SK-N-SH (cell line): ENCODE results near the gene NEK5. TPM values are rescaled to one million over a fixed set of nuclear protein-coding genes. Genes with fewer than 3 reads are reported as not detected.

Experiments
- CTCF ChIA-PET: fragments of 300-600, 350-600 bp; formaldehyde crosslinking; extraction: SDS; loops from one replicate; lab custom pipeline; 2021; lab: Yijun Ruan, JAX
- POLR2A ChIA-PET: fragments of 350-600 bp; sonication (Branson Sonifier 250); formaldehyde crosslinking; extraction: SDS; loops from one replicate; lab custom pipeline; 2020; ENCODE audit warnings: antibody characterized with exemption, inconsistent platforms; lab: Yijun Ruan, JAX
- DNase-seq: peaks from one replicate; pipeline ENCODE4 v3.0.0; 2012
- H2AFZ ChIP-seq: fragments of 200-600 bp; sonication (generic); 2 replicates; pipeline ENCODE4 v1.8.1; 2016; ENCODE audit warnings: antibody characterized with exemption, mild to moderate bottlenecking, low read depth
- H3F3A ChIP-seq: fragments of 200-600 bp; sonication (generic); replicated peaks from 2 replicates; pipeline ENCODE3; 2016; ENCODE audit warnings: antibody characterized with exemption, mild to moderate bottlenecking; ENCODE audit not compliant: insufficient read depth
- H3K27ac ChIP-seq, 2 experiments: fragments of 200-500 bp in 1 of 2; fragments of 200-600 bp in 1 of 2; sonication (Bioruptor generic) in 1 of 2; sonication (generic), shearing (Covaris generic) in 1 of 2; 2 replicates each; pipeline versions ENCODE4 v1.5.1 to v1.6.1; 2014 to 2016; ENCODE audit warnings: low read depth in 2 of 2, inconsistent platforms in 1 of 2, low read length in 1 of 2, mild to moderate bottlenecking in 1 of 2, mixed read lengths in 1 of 2
- H3K27me3 ChIP-seq: fragments of 200-600 bp; sonication (generic), shearing (Covaris generic); 2 replicates; pipeline ENCODE4 v1.6.1; 2016; ENCODE audit warnings: mixed run types; ENCODE audit not compliant: insufficient read depth
- H3K36me3 ChIP-seq, 2 experiments: fragments of 200-500 bp in 1 of 2; fragments of 200-600 bp in 1 of 2; sonication (Bioruptor generic) in 1 of 2; sonication (generic) in 1 of 2; replicated peaks in 1 of 2; 2 replicates each; pipeline versions ENCODE3 to v1.5.1; 2014 to 2016; ENCODE audit warnings: low read length in 1 of 2, mild to moderate bottlenecking in 1 of 2; ENCODE audit not compliant: insufficient read depth in 2 of 2, control insufficient read depth in 1 of 2
- H3K4me1 ChIP-seq, 2 experiments: fragments of 200-500 bp in 1 of 2; fragments of 200-600 bp in 1 of 2; sonication (Bioruptor generic) in 1 of 2; sonication (generic), shearing (Covaris generic) in 1 of 2; 2 replicates each; pipeline versions ENCODE4 v1.5.1 to v1.6.1; 2014 to 2016; ENCODE audit warnings: low read depth in 1 of 2, low read length in 1 of 2, mixed run types in 1 of 2; ENCODE audit not compliant: insufficient read depth in 2 of 2, control insufficient read depth in 1 of 2
- H3K4me2 ChIP-seq: fragments of 200-600 bp; sonication (generic), shearing (Covaris generic); 2 replicates; pipeline ENCODE4 v1.6.1; 2017; ENCODE audit warnings: mixed run types
- H3K4me3 ChIP-seq, 2 experiments: fragments of 200-500 bp in 1 of 2; fragments of 200-600 bp in 1 of 2; sonication (Bioruptor generic) in 1 of 2; sonication (generic), shearing (Covaris generic) in 1 of 2; 2 replicates each; pipeline versions ENCODE4 v1.5.1 to v1.8.1; 2014 to 2016; ENCODE audit warnings: low read depth in 2 of 2, inconsistent platforms in 1 of 2, low read length in 1 of 2, mild to moderate bottlenecking in 1 of 2, mixed read lengths in 1 of 2, moderate library complexity in 1 of 2
- H3K79me2 ChIP-seq: fragments of 200-600 bp; sonication (generic); 2 replicates; pipeline ENCODE4 v1.8.1; 2017; ENCODE audit warnings: mild to moderate bottlenecking; ENCODE audit not compliant: insufficient read depth
- H3K9ac ChIP-seq: fragments of 200-600 bp; sonication (generic); 2 replicates; pipeline ENCODE4 v1.6.1; 2017; ENCODE audit warnings: mixed run types
- H3K9me2 ChIP-seq: fragments of 200-600 bp; sonication (generic); 2 replicates; pipeline ENCODE4 v1.6.1; 2017; ENCODE audit warnings: mixed run types
- H3K9me3 ChIP-seq: fragments of 200-600 bp; sonication (generic); 2 replicates; pipeline ENCODE4 v1.6.1; 2017; ENCODE audit warnings: mixed run types, mild to moderate bottlenecking, moderate library complexity
- H4K20me1 ChIP-seq: fragments of 200-600 bp; sonication (generic); 2 replicates; pipeline ENCODE4 v1.6.1; 2017; ENCODE audit warnings: mild to moderate bottlenecking, mixed run types; ENCODE audit not compliant: insufficient read depth
- ELF1 ChIP-seq: IDR thresholded peaks from 2 replicates; pipeline ENCODE4 v1.4.0; 2012
- EP300 ChIP-seq, 2 experiments: IDR thresholded peaks; 2 replicates each; pipeline versions ENCODE4 v1.4.0 to v1.6.1; 2012; ENCODE audit warnings: borderline replicate concordance in 1 of 2, low read depth in 1 of 2, low read length in 1 of 2
- EZH2phosphoT487 ChIP-seq: fragments of 200-600 bp; sonication (generic); IDR thresholded peaks from 2 replicates; pipeline ENCODE4 v1.6.1; 2017; ENCODE audit warnings: low read depth, mixed run types, mild to moderate bottlenecking, antibody characterized with exemption, moderate library complexity, borderline replicate concordance
- FOXM1 ChIP-seq: IDR thresholded peaks from 2 replicates; pipeline ENCODE4 v1.4.0; 2012; ENCODE audit warnings: low read depth, mild to moderate bottlenecking
- GABPA ChIP-seq: IDR thresholded peaks from 2 replicates; pipeline ENCODE4 v1.4.0; 2012; ENCODE audit warnings: low read depth, mild to moderate bottlenecking
- GATA2 ChIP-seq: sonication (generic); formaldehyde crosslinking; IDR thresholded peaks from 2 replicates; pipeline ENCODE4 v1.5.0; 2020; ENCODE audit warnings: mild to moderate bottlenecking, missing genetic modification reagents
- JUND ChIP-seq: IDR thresholded peaks from 2 replicates; pipeline ENCODE4 v1.4.0; 2012
- POLR2AphosphoS5 ChIP-seq: IDR thresholded peaks from 2 replicates; pipeline ENCODE4 v1.6.1; 2012; ENCODE audit warnings: low read depth, low read length
- RAD21 ChIP-seq: IDR thresholded peaks from 2 replicates; pipeline ENCODE4 v1.6.1; 2012; ENCODE audit warnings: mild to moderate bottlenecking, low read length
- REST ChIP-seq: IDR thresholded peaks from 2 replicates; pipeline ENCODE4 v1.6.1; 2012; ENCODE audit warnings: mild to moderate bottlenecking, low read depth, low read length, moderate library complexity
- RFX5 ChIP-seq: IDR thresholded peaks from 2 replicates; pipeline ENCODE4 v1.6.1; 2012; ENCODE audit warnings: mild to moderate bottlenecking, improper control_type of control experiment, low read length
- RXRA ChIP-seq: IDR thresholded peaks from 2 replicates; pipeline ENCODE4 v1.4.0; 2012; ENCODE audit warnings: low read depth, mild to moderate bottlenecking, borderline replicate concordance
- SIN3A ChIP-seq: IDR thresholded peaks from 2 replicates; pipeline ENCODE4 v1.6.1; 2012; ENCODE audit warnings: low read depth, mild to moderate bottlenecking, low read length, moderate library complexity, borderline replicate concordance
- SMC3 ChIP-seq: IDR thresholded peaks from 2 replicates; pipeline ENCODE4 v1.6.1; 2012; ENCODE audit warnings: low read depth, low read length, improper control_type of control experiment
- TCF12 ChIP-seq: IDR thresholded peaks from 2 replicates; pipeline ENCODE4 v1.4.0; 2012
- TEAD4 ChIP-seq: IDR thresholded peaks from 2 replicates; pipeline ENCODE4 v1.4.0; 2012; ENCODE audit warnings: mild to moderate bottlenecking, borderline replicate concordance; ENCODE audit not compliant: insufficient read depth
- USF2 ChIP-seq: fragments of 150-350 bp; IDR thresholded peaks from 2 replicates; pipeline ENCODE4 v1.6.1; 2017; ENCODE audit warnings: antibody characterized with exemption, low read length, low read depth, borderline replicate concordance
- YY1 ChIP-seq: IDR thresholded peaks from 2 replicates; pipeline ENCODE4 v1.4.0; 2012; ENCODE audit warnings: low read depth, mild to moderate bottlenecking
- polyA plus RNA-seq, 3 experiments: library from polyadenylated mRNA; depleted of rRNA; stranded (reverse); fragments of >200 nt; gene quantifications; 2 replicates each; pipeline ENCODE4 v1.2.3, GENCODE V29; 2012
- TF ChIP-seq, protein P1 (sequence below): IDR thresholded peaks from 2 replicates; pipeline ENCODE4 v1.4.0; 2012; ENCODE audit warnings: low read depth
- TF ChIP-seq, protein P2 (sequence below): IDR thresholded peaks from 2 replicates; pipeline ENCODE4 v1.4.0; 2012; ENCODE audit warnings: low read depth, borderline replicate concordance
- TF ChIP-seq, protein P3 (sequence below): fragments of 200-600 bp; sonication (generic); IDR thresholded peaks from 2 replicates; pipeline ENCODE4 v1.6.1; 2017; ENCODE audit warnings: antibody characterized with exemption, mild to moderate bottlenecking, moderate library complexity

Gene NEK5
- polyA plus RNA-seq, 1 of the 3 experiments (the other 2 are of a cell fraction), result 0.07 TPM

DNA sequence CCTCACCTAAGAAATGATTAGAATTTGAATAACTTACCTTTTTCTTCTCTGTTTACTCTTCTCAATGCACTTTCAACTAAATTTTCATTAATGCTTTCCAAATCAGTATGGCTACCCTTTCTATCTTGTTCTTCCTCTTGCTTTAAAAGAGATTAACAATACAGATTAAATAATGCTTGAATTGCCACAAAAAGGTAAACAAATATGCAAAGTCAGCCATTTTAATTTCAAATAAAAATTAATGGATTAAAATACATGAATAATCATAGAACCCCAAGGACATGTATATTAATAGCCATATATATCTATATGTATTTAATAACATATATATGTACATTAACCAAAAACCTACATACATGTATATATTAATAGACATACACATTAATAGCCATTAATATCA is 7.9 kb upstream of the NEK5 start:
- Histone ChIP-seq H3K27ac (no peak overlapping the region), H3F3A (peaks cover 4% of the 10 kb centered on the region), H3K9me2 (no peaks in the 10 kb centered on the region), H2AFZ (no peak overlapping the region), H3K4me2 (no peak overlapping the region), H3K9me3 (no peaks in the 10 kb centered on the region), H4K20me1 (no peaks in the 10 kb centered on the region), H3K4me1 (no peaks in the 10 kb centered on the region), H3K9ac (no peak overlapping the region), H3K27me3 (no peaks in the 10 kb centered on the region), H3K36me3 (peaks cover 36 to 54% of the 10 kb centered on the region in 2 experiments), H3K4me3 (no peak overlapping the region), H3K79me2 (no peaks in the 10 kb centered on the region)
- no peak for DNase-seq
- CTCF ChIA-PET, result interaction anchor here (2.5 kb wide), 1 partner anchor 8 kb away, joined by 7 read pairs; the partner anchor contains the start of gene NEK5
- POLR2A ChIA-PET, result no interaction called here
- TF ChIP-seq, protein P1, sequence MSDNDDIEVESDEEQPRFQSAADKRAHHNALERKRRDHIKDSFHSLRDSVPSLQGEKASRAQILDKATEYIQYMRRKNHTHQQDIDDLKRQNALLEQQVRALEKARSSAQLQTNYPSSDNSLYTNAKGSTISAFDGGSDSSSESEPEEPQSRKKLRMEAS, result no peak
- TF ChIP-seq YY1, result no peak
- TF ChIP-seq EZH2phosphoT487, result no peak
- TF ChIP-seq RXRA, result no peak
- no peak for TF ChIP-seq EP300 (IDR thresholded peaks at IDR 0.05; ENCODE audit: borderline replicate concordance in 1 of 2, low read depth in 1 of 2, low read length in 1 of 2)
- no peak for TF ChIP-seq ELF1
- no peak for TF ChIP-seq REST
- no peak for TF ChIP-seq TEAD4
- TF ChIP-seq, protein P2, sequence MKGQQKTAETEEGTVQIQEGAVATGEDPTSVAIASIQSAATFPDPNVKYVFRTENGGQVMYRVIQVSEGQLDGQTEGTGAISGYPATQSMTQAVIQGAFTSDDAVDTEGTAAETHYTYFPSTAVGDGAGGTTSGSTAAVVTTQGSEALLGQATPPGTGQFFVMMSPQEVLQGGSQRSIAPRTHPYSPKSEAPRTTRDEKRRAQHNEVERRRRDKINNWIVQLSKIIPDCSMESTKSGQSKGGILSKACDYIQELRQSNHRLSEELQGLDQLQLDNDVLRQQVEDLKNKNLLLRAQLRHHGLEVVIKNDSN, result no peak

- peaks cover 0 to 11% of the 10 kb centered on the region in 2 experiments; a peak in 1 of 4 replicates for H3K4me1 ChIP-seq
- no peak overlapping the region for H2AFZ ChIP-seq
- H3K9me3 ChIP-seq, result no peaks in the 10 kb centered on the region
- ChIA-PET POLR2A (no interaction called here), CTCF (interaction anchor here (1.4 to 1.6 kb wide), 2 partner anchors 129 to 316 kb away, joined by 3 to 4 read pairs; no protein-coding TSS in a partner anchor)
- no peak overlapping the region for H3K4me3 ChIP-seq
- H3K27me3 ChIP-seq, result no peaks in the 10 kb centered on the region
- no peak overlapping the region for H3K4me2 ChIP-seq
- H3K9ac ChIP-seq, result no peak overlapping the region
- H3K27ac ChIP-seq, result no peak overlapping the region
- H3K36me3 ChIP-seq, result peaks cover 34 to 38% of the 10 kb centered on the region in 2 experiments
- no peaks in the 10 kb centered on the region for H3F3A ChIP-seq
- no peaks in the 10 kb centered on the region for H3K9me2 ChIP-seq
- H3K79me2 ChIP-seq, result no peaks in the 10 kb centered on the region
- H4K20me1 ChIP-seq, result no peaks in the 10 kb centered on the region
- no peak for DNase-seq
- TF ChIP-seq JUND (no peak), USF2 (no peak), RAD21 (no peak), TCF12 (no peak), POLR2AphosphoS5 (no peak), YY1 (no peak), RFX5 (no peak), SIN3A (no peak), SMC3 (no peak), TEAD4 (no peak), FOXM1 (no peak), GATA2 (CRISPR knock-in tag) (no peak), ELF1 (no peak), GABPA (no peak), EZH2phosphoT487 (no peak)
- TF ChIP-seq, protein P2, result no peak
- TF ChIP-seq, protein P3, sequence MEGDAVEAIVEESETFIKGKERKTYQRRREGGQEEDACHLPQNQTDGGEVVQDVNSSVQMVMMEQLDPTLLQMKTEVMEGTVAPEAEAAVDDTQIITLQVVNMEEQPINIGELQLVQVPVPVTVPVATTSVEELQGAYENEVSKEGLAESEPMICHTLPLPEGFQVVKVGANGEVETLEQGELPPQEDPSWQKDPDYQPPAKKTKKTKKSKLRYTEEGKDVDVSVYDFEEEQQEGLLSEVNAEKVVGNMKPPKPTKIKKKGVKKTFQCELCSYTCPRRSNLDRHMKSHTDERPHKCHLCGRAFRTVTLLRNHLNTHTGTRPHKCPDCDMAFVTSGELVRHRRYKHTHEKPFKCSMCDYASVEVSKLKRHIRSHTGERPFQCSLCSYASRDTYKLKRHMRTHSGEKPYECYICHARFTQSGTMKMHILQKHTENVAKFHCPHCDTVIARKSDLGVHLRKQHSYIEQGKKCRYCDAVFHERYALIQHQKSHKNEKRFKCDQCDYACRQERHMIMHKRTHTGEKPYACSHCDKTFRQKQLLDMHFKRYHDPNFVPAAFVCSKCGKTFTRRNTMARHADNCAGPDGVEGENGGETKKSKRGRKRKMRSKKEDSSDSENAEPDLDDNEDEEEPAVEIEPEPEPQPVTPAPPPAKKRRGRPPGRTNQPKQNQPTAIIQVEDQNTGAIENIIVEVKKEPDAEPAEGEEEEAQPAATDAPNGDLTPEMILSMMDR, result no peak
Measured at GRCh38 chr13:52130641-52131040, 1.8 kb upstream of the NEK5 start.
